GM21423 (cell line): ENCODE results near the gene NUP50.

Source experiments
- ATAC-seq: cut with Tn5 transposase; IDR thresholded peaks from one replicate; pipeline ENCODE4 v1.9.1; 2021; ENCODE audit warnings: mild to moderate bottlenecking, moderate library complexity; ENCODE audit not compliant: unreplicated experiment

Gene NUP50

DNA sequence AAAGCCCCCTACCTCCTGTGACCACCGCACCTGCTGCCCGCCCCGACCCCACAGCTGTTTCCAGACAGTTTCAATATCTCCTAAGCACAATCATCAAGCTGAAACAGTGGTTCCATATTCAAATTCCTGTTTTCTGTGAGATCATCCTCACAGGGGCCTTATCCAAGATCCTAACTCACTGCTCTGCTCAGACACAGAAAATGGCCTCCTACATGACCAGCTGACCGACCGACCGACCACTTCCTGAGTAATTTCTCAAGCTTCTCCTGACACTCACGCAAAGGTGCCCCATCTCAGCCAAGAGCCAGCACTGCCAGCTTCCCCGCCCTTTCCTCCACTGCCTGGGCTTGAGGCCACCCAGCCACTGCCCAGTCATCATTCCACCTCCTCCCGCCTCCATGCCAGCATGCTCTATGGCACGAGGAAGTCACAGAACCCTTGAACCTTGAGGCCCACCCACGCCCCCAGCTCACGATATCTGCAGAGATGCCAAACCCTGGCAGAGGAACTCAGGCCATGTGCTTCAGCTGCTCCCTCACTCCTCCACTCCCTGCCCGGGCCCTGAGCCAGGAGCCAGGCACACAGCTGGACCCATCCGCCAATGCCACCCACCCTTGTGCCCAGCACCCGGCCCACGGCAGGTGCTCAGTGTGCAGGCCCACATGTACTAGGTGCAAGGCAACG, 62.9 kb downstream of the NUP50 start:
- no peak for ATAC-seq

DNA sequence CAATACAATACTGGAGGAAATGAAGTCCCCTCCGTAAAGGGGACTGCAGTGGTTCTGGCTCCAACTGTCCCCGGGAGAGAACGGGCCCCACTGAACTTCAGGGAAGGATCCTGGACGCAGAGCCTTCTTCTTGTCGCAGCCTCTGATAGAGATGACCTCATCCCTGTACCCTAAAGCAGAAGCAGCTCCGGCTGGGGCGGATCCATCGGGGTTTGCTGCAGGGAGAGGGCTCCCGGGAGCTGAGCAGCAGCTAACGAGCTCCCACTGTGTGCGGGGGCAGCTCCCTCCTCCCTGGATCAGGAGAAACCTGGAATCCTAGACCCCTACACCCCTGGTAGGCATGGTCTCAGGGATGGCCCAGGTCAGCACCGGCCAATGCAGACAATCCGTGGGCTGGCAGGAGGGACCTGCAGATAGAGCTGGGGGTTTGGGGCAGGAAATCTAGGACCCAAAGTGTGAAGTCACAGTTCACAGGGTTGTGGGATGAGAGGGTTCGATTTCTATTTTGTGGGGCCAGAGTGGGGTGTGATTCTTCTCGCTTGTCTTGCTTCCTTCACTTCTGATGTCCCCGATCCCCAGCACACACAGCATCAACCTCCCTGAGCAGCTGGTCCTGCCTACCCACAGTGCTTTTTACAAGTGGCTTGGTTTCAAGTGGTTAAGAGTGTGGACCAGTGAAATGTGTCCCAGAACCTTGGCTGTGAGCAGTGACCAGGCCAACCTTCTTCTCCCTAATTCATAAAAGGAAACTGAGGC, 64.1 kb downstream of the NUP50 start:
- ATAC-seq, result no peak

DNA sequence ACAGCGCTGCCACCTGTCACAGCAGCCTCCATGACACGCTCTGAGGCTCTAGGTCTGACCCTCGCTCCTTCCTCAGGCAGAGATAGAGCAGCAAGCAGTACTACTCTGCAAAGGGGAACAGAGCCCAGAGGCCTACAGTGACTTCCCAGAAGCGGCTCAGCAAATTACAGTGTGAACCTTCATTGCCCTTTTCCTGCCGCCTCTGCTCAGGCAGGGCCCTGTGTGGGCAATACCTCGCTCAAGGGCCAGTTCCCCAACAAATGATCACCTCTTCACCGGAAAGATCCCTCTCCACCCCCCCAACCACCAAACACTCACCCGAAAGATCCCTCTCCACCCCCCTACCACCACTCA, 64.7 kb downstream of the NUP50 start:
- ATAC-seq, result no peak

DNA sequence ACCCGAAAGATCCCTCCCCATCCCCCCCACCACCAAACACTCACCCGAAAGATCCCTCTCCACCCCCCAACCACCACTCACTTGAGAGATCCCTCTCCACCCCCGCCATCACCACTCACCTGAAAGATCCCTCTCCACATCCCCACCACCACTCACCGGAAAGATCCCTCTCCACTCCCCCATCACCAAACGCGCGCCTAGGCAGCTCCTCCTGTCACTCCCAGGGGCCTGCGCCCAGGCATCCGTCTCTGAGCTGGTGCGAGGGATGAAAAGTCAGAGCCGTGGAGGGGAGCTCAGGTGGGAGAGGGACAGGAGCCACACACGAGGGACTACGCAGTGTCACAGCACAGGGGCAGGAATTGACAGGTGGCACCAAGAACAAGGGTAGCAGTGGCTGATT, 65.5 kb downstream of the NUP50 start:
- ATAC-seq, result no peak

DNA sequence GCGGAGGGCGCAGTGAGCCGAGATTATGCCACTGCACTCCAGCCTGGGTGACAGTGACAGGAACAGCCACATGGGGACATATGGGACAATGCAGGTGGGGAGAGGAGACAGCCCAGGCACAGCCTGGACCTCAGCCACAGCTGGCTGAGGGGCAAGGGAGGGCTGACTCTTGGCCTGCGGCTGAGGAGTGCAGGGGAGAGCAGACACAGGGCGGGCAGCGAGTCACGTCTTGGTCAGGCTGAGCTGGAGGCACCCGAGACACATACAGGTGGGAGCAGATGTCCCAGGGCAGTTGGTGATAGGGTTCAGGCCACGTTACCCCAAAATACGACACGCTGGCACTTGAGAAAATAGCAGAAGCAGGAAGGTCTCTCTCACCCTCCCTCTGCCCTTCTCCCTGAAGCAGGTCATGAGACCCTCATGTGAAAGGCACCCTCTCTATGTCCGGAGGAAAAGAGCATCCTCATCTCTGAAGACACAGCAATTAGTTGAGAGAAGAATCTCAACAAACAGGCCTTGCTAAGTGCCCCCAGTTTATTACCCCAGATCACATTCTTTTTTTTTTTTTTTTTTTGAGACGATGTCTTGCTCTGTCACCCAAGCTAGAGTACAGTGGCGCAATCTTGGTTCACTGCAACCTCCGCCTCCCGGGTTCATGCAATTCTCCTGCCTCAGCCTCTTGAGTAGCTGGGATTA, 66.4 kb downstream of the NUP50 start:
- no peak for ATAC-seq

DNA sequence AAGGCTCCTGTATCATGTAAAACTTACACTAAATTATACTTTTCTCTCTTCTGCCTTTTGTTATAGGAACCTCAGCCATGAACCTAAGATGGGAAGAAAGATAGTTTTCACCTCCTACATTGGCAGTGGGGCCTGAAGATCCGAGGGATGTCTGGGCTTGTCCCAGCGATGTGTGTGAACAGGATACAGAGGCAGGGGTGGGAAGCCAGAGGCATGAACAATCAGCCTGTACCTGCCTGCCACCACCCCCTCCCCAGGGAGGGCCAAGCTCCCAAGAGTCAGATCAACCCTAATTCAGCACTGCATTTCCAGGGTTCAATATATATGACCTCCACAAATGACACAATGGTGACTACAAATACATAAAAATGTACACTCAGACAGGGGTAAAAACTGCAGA, 67.6 kb downstream of the NUP50 start:
- no peak for ATAC-seq

DNA sequence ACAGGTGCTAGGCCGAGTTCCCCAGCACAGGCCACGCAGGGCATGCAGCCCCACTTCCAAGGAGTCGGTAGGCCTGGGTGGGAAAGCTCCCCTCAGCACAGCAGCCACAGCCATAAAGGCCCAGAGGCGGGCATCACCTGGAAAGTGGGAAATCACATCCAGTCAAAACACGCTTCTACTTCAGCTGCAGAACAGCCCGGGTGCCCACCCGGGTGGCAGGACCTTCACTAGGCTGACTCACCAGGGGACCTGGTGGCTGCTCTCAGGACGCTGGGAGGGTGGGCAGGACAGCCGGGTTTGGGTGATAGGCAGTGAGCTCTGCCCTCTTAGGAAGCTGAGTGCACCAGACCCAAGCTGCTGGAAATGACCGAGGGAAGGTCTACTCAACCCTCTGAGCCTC, 69.7 kb downstream of the NUP50 start:
- no peak for ATAC-seq

DNA sequence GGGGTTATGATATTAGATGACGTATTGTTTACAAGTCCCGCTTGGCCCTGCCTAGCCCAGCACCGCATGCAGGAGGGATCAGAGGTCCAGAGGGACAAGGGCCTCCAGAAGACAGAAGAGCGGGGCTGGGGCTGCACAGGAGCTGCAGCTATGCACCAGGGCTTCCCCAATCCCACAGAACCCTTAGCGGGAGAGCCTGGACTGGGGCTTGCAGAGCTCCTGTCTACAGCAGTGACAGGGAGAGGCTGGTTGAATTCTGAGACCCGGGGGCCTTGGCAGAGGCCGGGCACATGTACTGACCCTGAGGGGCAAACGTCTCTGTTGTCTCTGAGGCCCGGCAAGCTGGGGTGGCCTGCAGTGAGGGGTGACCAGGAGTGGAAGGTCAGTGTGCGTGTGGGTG, 70.1 kb downstream of the NUP50 start:
- ATAC-seq, result no peak

DNA sequence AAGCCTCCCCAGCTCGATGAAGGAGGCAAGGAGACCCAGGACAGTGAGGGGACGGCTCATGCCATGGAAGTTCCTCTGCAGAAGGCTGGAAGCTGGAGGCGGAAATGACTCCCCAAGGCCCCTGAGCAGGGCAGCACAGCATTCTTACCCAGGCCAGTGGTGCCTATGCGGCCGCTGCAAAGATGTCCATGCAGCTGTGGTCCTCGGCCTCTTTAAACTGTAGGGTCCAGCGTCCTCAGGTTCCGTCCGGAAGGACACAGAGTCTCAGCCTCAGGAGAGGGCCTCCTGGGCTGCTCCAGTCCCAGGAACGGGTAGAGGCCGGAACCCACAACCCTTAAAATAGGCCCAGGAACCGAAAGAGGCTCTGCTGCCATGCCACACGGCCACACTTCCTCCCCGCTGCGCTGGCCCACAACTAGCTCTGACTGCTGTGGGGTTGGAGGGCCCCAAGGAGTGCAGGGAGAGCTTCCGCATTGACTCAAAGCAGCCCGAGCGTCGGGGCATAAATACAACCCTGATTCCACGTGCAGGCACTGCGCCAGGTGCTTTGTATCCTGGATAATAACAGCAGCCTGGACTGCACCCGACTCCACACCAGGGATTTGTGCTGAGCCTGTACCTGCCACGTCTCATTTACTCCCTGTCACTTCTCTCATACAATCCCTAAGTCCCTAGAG, 71.5 kb downstream of the NUP50 start:
- ATAC-seq, result peak; percentile 58

DNA sequence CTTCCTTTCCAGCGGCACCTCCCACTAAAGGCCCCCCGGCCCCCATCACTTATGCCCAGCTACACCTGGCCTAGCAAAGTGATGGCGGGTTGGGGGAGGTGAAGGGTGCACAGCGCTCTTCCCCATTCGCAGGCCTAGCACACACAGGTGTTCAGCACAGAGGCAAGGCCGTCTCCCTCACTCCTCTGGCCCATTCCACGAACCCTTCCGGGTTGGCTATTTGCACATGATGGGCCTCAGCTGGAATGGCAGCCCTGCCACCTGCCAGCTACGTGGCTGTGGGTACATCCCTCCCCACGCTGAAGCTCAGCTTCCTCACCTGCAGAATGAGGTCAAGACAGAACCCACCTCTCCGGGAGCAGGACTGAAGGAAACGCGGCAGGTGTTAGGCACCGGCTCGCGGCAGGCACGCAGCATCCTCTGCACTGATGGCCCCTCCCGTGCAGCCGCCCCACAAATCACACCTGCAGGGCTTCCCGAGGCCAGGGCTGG, 72.2 kb downstream of the NUP50 start:
- peak; percentile 11 for ATAC-seq

DNA sequence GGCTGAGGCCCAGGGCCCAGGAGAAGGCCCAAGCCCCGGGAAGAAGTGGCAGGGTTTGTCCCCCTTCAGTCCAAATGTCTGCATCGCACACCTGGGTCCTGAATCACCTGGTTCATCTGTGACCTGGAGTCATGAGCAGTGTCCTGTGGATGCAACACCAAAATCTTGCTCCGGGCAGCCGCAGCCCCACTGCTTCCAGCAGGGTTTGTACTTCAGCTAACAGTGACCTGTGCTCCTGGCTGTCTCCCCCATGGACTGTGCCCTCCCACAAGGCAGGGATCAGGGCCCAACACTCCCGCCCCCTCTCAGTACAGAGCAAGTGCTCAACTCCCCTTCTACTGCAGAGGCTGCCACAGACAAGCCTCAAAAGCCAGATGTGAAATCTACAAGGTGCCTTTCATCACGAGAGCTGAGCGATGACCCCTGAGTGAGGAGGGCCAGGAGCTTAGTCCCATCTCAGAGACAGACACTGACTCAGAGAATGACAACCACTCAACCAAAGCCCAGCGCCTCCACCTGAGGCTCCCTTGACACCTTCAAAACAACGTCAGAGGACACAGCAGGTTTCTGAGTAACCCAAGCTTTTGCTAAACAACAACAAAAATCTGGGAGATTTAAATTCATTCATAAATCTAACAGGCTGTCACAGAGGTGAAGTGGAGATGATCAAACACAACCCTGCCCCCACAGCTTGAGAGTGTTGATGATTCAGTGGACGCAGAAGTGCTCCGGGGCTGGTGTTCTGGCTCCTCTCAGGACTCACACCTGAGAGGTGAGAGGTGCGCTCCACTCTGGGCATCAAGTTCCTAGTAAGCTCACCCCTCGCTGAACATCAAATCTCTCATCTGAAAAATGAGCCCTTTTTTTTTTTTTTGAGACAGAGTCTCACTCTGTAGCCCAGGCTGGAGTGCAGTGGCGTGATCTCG, 73.6 kb downstream of the NUP50 start:
- no peak for ATAC-seq
